GM19043 (cell line): ENCODE measurements around the gene C1QTNF4.
A peak's percentile ranks its signal among the peaks of the same experiment; 100 is the strongest.
"Not testable (repeated sequence)": the region's sequence is repeated elsewhere in the genome, so short reads cannot be mapped to it uniquely, and the experiment has no call there.

Experiments
- ATAC-seq: cut with Tn5 transposase; IDR thresholded peaks from one replicate; pipeline ENCODE4 v1.9.1; 2021; ENCODE audit warnings: low read depth; ENCODE audit not compliant: unreplicated experiment

Gene C1QTNF4

DNA sequence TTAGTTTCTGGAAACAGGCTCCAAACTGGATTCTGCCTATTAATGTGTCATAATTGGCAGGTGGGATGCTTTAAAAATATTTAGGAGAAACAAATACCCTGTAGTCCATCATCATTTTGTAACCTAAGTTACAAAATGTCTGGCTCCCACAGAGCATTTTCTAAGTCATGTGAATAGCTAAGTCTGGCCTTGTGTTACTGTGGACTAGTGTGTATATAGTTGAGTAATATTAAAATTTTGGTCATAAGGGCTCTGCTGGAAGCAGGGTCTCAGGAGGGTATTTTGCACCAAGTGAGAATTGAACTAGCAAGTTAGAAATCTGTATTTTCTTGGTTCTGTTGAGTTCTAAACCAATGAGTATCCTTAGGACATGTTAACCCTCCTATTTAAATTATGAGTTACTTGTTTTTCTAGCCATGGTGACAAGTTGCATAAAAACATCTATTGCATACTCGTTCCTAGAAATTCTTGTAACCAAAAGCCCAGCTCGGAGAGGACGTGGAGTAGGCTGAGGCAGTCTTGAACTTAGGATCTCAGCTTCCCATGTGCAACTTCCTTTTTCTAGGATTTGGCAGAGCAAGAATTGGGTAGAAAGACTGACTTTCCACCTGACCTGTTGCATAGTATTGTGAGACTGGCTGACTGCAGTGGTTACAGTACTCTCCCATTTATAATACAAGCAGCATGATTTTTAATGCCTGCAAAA, 23.4 kb downstream of the C1QTNF4 start:
- no peak for ATAC-seq

DNA sequence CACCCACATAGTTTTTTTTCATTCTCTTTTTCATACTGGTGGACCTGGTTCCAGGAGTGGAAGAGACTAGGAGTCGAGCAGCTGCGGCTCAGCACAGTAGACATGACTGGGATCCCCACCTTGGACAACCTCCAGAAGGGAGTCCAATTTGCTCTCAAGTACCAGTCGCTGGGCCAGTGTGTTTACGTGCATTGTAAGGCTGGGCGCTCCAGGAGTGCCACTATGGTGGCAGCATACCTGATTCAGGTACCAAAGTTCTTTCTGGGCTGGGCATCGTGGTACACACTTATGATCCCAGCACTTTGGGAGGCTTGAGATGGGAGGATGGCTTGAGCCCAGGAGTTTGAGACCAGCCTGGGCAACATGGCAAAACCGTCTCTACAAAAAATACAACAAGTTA, 24.6 kb downstream of the C1QTNF4 start:
- ATAC-seq: no peak

DNA sequence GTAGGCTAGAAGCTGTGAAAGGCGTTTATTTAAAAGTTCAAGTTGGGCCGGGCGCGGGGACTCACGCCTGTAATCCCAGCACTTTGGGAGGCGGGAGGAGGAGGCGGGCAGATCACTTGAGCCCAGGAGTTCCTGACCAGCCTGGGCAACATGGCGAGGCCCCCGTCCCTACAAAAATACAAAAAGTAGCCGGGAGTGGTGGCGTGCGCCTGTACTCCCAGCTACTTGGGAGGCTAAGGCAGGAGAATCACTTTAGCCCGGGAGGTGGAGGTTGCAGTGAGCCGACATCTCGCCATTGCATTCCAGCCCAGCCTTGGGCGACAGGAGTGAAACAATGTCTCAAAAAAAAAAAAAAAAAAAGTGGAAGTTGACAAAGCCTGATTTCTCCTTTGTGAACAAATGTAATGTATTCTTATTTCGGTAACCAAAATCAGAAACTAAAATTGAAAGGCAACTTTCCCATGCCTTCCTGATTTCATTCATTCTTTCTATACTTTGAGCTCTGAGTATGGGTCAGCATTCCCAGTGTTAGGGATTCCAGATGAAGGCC, 28.0 kb downstream of the C1QTNF4 start:
- no peak for ATAC-seq

GRCh38 chr11:47565340-47566148, 28.7 kb downstream of the C1QTNF4 start, which contains the start of gene PTPMT1:
PTPMT1 (plus strand) TSS chr11:47565599; CDS start chr11:47565623, 24 bp downstream.
- ATAC-seq: peak; percentile 84

DNA sequence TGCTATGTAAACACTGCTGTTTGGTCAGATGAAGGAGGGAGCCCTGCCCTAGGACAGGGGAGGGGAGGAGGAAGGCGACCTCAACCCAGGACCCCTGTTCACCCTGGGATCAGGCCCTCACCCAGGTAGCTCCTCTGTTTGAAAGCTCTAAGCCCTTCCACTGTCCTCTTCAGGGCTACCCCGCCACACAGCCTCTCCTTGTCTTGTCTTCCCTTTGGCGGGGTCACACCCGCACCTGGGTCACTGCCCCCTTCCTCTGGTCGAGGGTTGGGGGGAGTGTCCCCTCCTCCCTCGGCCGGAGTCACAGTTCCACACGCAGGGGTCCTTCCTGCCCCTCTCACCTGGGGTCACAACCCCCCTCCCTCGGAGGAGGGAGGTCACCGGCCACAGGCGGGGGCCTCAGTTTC, 29.3 kb downstream of the C1QTNF4 start:
- ATAC-seq: peak; percentile 4

- ATAC-seq: not testable (repeated sequence)
Measured at GRCh38 chr11:47564366-47564765, 29.8 kb downstream of the C1QTNF4 start.

DNA sequence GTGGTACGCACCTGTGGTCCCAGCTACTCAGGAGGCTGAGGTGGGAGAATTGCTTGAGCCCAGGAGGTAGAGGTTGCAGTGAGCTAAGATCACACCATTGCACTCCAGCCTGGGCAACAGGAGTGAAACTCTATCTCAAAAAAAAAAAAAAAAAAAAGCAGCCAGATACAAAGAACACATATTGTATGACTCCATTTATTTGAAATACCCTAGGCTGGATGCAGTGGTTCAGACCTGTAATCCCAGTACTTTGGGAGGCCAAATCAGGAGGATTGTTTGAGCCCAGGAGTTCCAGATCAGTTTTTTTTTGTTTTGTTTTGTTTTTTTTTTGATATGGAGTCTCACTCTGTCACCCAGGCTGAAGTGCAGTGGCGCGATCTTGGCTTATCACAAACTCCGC, 31.8 kb downstream of the C1QTNF4 start:
- not testable (repeated sequence) for ATAC-seq

- no peak for ATAC-seq
Measured at GRCh38 chr11:47560426-47560825, 33.8 kb downstream of the C1QTNF4 start.

- no peak for ATAC-seq
Measured at GRCh38 chr11:47558695-47559094, 35.5 kb downstream of the C1QTNF4 start.

GRCh38 chr11:47557004-47557403, 37.2 kb downstream of the C1QTNF4 start:
- not testable (repeated sequence) for ATAC-seq

GRCh38 chr11:47553406-47553743, 40.8 kb downstream of the C1QTNF4 start:
- peak; percentile 22 for ATAC-seq

DNA sequence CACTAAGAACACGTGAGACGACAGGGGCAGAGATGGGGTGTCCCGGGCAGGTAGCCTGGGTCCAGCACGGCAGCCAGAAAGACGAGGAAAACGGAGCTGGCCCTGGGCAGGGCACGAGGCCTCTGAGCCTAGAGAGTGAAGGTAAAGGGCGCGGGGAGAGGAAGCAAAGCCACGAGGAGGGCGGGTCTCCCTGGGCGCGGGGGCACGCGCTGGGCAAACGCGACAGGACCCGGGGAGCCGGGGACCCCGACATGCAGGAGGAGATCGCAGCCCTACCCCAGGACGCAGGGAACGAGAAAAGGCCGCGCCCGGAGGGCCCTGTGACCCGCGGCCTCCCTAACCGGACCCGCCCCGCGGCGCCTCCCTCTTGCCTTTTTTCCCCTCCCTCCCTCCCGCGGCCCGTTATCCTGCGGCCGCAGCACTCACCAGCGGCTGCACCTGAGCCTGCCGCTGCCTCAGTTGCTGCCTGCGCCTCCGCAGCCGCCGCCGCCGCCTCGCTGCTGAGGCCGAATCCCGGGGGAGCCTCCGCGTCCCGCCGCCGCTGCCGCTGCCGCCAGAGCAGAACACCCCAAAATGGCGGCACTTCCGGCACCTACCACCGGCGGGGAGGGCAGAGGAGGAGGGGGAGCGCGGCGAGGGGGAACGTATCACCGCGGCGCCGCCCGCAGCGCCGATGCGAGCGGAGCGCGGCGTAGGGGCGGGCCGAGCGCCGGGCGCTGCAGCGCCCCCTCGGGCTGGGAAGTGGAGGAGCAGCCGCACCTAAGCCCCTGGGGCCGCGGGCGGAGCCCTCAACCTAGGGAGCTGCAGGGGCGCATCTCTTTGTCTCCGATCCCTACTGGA, 41.4 kb downstream of the C1QTNF4 start, which contains the start of gene CELF1:
Gene CELF1 (minus strand): TSS at position 567 of the 840 bp plus-strand sequence. CDS start 53,609 bp downstream, outside the sequence.
- ATAC-seq: peak; percentile 86

- no peak for ATAC-seq
Measured at GRCh38 chr11:47552056-47552565, 42.1 kb downstream of the C1QTNF4 start.

DNA sequence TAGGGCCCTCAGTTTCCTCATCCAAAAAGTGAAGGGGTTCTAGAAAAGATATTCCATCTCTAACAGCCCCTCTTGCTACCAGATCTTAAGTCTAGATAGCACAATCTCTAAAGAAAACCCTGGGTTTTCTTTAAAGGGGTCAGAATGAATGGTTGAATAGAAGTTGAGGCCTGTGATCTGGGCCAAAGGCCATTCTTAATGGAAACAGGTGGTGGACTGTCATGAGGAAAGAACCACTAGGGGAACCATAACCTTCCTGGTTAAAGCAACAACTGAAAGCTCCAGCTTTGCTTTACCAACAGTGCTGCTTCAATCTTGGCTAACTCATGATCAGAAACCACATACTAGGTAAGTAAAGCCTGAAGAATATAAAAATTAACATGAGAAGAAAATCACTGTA, 43.1 kb downstream of the C1QTNF4 start:
- ATAC-seq: no peak

- no peak for ATAC-seq
Measured at GRCh38 chr11:47550288-47551047, 43.7 kb downstream of the C1QTNF4 start.

- ATAC-seq: not testable (repeated sequence)
Measured at GRCh38 chr11:47546274-47546673, 47.9 kb downstream of the C1QTNF4 start.

DNA sequence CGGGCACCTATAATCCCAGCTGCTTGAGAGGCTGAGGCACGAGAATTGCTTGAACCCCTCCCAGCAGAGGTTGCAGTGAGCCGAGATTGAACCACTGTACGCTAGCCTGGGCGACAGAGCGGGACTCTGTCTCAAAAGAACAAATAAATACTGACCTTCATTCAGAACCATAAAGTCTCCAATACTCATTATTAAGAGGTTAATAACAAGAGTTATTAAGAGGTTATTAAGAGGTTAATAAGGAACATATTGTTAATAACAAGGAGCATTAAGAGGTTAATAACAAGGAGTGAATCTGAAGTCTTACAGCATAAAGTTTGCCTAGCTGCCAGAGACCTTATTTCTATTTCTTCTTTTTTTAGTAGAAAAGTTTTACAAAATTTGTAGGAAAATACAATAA, 48.9 kb downstream of the C1QTNF4 start:
- ATAC-seq: no peak

DNA sequence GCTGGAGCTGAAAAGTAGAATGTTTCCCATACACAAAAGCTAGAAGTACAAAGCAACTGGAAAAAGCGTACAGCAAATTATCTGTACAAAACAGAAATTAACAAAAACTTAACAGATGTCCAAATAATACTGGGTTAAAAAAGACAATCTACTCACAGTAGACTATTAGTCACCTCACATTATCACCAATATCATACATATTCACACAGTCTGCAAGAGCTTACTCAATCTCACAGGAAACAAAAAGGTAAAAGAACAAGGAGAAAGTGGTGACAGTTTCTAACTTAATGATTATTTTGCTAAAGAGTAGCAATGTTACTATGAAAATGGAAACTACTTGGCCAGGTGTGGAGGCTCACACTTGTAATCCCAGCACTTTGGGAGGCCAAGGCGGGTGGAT, 53.1 kb downstream of the C1QTNF4 start:
- no peak for ATAC-seq

GRCh38 chr11:47539681-47540039, 54.6 kb downstream of the C1QTNF4 start:
- ATAC-seq: no peak
